Stimulated activated CD8-positive, alpha-beta memory T cell treated with anti-CD3 and anti-CD28 coated beads, Interleukin-12 subunit alpha, Interleukin-12 subunit beta, amount 100 ng/mL, for 4 hours (primary cell): ENCODE results near the gene MXI1.
A peak's percentile ranks its signal among the peaks of the same experiment; 100 is the strongest.
"Not testable (repeated sequence)": the region's sequence is repeated elsewhere in the genome, so short reads cannot be mapped to it uniquely, and the experiment has no call there.

ENCODE experiments used
- DNase-seq: peaks from one replicate; pipeline ENCODE4 v3.0.0-alpha.2; 2020; ENCODE audit warnings: low read depth

The MXI1 gene

DNA sequence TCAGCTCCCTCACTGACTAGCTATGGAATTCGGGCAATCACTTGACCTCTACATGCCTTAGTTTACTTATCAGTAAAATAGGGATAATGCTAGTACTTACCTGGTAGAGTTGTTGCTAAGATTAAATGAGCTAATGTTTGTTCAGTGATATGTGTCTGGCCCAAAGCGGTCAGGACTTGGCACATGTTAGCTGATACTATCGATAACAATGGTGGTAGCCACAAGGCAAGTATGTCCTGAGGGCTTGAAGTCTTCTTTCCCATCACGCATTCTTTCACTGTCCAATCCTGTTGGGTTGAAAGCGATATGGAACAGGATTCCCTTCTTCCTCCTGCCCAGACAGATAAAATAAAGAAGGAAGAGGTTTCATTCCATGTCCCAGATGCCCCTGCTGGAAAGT is 25.5 kb upstream of the MXI1 start:
- no peak for DNase-seq

DNA sequence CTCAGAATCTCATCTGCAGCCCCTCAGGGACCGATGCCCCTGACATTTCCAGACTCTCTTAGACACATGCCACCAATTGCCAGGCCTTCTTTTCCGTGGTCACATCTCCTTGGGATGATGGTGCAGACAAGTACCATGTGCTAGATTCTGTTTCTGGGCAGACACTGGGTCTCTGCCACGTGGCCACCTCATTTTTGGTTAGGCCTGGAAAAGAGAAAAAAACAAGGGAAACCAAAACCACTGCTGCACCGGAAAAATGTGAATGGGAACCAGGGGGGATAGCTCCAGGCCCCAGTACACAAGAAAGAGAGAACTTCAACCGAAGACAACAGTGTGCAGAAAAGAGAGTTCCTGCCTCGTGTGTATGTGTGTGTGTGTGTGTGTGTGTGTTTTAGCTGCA is 23.0 kb upstream of the MXI1 start:
- no peak for DNase-seq

DNA sequence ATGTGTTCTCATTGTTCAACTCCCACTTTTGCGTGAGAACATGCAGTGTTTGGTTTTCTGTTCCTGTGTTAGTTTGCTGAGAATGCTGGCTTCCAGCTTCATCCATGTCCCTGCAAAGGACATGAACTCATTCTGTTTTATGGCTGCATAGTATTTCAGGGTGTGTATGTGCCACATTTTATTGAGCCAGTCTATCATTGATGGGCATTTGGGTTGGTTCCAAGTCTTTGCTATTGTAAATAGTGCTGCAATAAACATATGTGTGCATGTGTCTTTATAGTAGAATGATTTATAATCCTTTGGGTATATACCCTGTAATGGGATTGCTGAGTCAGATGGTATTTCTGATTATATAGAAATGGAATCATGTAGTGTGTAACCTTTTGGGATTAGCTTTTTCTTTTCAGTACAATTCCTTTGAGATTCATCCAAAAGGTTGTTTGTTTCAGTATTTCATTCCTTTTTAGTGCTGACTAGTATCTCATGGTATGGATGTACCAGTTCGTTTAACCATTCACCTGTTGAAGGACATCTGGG is 21.7 kb upstream of the MXI1 start:
- DNase-seq, result not testable (repeated sequence)

DNA sequence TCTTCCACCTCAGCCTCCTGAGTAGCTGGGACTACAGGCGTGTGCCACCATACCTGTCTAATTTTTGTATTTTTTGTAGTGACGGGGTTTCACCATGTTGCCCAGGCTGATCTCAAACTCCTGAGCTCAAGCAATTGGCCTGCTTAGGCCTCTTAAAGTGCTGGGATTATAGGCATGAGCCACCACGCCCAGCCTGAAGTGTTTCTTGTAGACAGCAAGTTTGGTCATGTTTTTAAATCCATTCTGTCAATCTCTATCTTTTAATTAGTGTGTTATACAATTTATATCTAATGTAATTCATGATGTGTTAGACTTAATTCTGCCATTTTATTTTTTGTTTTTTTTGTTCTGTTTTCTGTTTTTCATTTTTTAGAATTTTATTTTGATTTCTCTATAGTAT is 17.2 kb upstream of the MXI1 start:
- DNase-seq, result no peak

DNA sequence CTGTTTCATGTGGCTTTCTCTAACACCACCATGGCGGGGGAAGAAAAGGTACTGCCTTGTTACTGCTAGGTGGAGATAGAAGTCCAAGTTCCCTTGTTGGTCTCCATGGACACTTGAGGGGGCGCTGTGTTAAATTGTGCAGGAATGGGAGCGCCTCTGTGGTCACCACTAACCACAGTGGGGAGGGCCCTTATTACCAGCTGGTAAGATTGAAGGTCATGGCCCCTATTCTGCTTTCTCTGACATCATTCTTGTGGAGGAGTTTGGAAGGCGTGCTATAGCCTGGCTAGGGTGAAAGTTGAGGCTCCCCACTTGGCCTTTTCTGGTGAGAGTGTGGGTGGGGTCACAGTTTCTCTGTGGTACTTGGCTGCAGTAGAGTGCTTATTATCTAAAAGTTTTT is 14.9 kb upstream of the MXI1 start:
- DNase-seq, result no peak

DNA sequence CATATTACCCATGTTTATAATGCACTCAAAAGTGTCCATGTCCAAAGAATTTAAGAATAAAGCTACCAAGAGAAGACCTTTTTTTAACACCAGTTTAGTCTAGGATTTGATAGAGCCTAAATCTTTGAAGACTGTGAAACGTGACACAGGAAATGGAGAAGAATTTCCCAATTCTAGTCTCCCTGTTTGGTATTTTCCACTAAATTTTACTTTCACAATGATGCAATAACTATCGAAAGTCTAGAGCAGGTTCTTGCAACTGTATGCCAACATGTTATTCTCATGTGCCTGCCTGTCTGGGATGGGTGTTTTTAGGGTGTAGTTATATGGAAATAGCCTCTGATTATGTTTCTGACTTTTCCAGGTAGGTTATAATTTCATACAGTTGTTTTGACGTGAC is 6.9 kb upstream of the MXI1 start:
- DNase-seq, result no peak

DNA sequence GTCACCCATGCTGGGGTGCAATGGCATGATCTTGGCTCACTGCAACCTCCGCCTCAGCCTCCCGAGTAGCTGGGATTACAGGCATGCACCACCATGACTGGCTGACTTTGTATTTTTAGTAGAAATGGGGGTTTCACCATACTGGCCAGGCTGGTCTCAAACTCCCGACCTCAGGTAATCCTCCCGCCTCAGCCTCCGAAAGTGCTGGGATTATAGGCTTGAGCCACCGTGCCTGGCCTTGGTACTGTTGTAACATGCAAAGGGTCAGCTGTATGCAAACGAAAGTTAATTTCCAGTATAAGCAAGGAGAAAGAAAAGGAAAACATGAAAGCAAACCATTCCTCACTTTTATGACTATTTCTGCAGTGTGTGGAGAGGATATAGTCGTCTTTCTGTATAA is 6.4 kb upstream of the MXI1 start:
- not testable (repeated sequence) for DNase-seq

DNA sequence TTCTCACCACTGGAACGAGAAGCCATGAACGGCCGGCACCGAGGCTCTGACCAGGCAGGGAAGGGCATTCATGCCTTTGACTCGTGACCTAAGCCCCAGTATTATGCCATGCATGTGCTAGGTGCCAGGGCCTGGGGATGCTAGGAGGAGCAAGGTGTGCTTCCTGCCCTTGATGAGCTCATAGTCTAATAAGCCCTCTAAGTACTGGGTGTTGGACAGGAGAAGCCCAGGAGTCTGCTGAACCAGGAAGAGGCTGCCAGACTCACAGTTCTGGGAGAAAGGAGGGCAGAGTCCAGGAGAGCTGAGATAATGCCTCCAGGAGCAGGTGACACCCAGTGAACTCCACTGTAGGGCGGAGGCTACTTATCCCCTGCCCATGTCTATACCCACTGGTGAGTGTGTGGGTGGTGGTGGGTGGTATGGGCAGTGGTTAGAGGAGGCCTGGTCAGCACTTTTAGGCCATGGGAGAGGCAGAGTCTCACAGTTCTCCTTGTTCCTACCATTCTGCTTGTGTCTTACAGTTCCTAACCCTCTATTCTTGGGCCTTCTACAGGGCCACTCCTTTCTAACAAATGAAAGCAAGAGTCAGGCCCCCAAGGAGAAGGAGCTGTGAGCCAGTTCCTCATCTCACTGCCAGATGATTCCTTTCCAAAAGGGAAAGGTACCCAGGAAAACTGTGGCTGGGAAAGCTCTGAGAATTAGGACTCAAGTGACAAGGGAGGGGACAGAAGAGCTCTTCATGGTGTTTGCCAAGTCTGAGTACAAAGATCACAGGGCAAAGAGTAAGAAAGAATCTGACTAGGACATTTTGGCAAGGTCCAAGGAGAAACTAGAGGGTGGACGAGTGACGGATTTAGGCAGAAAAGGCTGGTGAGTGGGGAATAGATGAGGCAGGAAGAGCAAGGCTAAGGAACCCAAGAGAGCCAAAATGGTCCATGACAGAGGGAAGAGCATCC is 3.6 kb upstream of the MXI1 start:
- DNase-seq, result no peak

DNA sequence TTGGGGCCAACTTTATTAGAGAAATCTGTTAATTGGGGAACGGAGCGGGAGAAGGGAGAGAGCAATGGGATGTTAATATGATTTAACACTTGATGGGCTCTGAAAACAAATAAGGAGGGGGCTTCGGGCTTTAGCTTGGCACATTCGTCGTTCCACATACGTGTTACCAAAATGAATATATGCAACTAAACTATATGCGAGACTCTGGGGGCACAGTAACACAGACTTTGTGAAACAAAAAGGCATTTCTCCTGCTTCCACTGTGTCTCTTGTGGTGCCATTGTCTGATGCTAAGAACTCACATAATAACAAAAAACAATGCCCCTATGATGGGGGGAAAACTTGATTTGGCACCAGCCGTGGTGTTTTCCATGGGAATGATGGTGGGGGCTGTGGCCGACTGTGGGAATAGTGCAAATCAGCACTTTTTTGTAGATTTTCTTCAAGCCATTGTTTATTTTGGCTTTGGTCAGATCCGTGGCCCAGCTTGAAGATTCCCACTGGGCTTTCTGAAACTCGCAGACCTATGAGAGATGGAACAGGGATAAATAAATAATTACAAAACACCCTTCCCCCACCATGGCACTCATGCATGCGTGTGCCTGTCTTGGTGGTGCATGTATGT is 2.2 kb upstream of the MXI1 start:
- DNase-seq, result no peak

DNA sequence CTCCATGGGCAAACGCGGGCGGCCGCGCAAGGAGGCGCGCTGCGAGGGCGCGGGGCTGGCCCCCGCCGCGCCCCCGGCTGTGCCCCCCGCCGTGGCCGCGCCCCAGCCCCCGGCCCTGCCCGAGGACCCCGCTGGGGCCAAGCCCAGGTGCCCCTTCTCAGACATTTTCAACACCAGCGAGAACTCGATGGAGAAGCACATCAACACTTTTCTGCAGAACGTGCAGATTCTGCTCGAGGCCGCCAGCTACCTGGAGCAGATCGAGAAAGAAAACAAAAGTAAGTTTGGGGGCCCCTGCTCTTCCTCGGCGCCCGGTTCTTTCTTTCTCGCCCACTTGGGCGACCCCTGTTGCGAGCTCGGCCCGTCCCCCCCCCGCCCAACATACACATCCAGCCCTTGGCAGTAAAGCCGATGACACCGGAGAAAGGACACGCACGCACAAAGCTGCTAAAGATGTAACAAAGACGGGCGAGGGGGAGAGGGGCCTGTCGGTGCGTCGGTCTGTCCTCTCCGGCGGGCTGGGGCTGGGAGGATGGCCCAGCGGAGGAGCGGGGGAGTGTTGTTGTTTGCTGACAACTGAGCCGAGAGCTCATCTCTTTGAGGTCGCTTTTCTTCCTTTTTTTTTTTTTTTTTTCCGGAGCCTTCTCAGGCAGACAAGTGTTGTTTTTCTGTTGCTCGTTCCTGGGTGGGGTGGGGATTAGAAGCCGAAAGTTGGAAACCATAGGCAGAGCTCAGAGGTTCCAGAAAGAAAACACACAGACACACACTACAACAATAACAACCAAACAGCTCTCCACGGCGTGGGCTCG is 604 bp downstream of the MXI1 start:
- no peak for DNase-seq

DNA sequence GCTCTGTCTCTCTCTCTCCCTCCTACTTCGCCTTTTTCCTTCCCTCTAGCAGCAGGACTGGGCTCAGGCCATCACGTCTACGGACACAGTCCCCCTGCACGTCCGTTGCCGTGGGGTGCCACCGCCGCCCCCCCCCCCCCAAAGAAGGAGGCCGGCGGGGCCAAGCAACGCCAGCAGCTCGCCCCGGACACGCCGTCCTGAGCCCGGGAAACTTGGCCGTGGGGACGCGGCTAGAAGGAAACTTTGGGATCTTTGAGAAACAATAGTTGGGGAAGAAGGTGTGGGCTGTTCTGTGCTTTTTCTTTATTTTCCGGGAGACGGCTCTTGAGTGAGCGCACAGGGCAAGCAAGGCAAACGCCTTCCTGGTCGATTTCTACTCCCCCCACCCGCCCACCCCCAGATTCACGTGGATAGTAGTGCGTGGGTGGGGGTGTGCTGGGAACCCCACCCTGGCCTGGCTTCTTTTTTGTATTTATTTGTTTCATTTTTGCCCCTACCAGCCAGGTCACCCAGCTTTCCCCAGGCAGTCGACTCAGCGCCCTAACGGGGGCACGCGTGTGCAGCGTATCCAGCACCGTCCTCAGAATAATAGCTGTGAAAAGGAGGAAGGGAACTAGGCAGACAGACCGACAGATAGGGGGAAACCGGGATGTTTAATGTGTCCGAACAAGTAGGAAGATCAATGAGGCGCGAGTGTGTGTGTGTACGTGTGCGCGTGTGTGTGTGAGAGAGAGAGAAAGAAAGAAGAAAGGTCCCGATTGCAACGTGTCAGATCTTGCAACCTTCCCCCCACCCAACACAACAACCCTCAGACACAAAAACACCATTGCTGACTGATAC is 1.4 kb downstream of the MXI1 start:
- DNase-seq, result no peak

DNA sequence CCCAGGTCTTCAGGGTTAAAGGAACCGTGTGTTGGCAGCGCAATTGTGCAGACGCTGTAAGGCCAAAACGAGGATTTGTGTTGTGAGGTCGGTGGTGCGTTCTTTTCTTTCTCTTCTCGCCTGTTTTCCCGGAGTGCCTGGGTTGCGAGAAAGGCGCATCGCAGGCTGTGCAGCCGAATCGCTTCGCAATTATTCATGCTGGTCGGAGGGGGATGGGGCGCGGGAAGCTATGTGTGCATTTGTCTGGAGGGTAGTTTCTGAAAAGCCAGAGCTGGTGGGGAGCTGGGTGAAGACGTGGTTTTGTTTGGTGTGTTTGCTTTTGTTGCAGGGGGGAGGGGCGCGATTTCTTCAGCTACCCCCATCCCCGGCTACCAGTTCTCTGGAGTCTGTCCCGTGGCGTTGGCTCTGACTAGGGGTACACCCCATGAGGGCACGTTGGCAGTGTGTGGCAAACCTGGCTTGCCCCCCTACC is 2.1 kb downstream of the MXI1 start:
- peak; percentile 35 for DNase-seq

DNA sequence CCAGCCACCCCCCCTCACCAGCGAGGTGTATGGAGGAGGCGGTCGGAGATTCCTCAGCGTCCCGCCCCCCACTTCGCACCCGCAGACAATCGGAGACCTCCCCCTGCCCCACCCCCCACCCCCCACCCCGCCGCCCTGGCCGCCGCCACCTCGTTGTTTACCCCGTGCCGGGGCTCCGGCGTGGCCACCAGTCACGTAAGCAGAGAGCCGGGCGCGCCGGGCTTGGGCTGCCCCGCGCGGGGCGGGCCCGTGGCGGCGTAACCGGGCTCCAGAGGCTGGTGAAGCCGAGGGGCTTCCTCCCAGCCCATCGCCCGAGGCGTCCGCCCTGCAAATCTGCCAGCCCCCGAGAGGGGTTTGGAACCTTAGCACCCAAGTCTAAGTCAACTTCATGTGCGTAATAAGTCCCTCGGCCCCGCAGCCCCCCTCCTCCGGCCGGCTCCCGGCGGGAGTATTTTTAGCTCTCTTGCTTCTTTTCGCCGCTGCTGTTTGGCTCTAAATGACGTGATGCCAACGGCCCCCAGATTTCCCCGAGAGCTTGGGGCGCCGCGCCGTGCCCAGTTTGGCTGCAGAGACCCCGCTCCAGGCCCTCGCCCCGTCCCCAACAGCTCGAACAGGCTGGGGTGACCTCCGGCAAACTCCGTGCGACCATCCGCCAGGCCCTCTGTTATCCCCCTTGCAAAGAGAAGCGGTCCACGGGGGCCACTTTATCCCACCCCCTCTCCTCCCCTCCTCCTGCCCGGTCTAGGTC is 2.7 kb downstream of the MXI1 start:
- DNase-seq, result no peak

DNA sequence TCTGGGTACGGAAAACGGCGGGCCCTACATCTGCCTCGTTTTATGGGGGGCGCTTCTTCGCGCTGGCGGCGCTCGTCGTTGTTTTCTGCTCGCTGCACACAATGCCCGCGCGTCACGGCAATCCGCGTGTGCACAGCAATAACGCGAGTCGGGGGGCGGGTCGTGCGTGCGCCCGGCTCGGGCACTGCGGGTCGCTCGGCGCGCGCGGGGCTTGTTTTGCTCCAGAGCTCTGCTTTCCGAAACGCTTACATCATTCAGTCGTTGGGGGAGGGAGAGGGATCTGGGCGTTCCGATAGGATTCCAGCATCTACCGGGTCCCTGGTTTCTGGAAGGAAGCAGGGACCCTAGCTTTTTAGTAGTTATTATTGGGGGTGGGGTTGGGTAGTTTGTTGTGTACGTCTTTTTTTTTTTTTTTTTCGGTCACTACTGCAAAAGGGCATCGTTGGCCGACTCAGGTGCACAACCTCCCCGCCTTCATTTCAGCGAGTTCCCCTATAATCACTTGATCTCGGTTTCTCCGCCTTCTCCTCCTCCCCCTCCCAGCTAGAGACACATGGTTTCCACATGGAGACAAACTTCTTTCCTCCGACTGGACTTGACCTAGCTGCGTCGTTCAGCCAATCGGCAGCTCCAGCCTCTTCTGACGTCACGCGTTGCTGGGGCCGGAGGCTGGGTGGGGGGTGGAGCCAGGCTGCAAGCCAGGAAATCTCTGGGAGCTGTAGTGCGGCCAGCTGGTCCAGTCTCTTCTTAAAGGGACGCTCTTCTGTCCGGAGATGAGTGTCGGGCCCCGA is 3.5 kb downstream of the MXI1 start:
- peak; percentile 80 for DNase-seq

DNA sequence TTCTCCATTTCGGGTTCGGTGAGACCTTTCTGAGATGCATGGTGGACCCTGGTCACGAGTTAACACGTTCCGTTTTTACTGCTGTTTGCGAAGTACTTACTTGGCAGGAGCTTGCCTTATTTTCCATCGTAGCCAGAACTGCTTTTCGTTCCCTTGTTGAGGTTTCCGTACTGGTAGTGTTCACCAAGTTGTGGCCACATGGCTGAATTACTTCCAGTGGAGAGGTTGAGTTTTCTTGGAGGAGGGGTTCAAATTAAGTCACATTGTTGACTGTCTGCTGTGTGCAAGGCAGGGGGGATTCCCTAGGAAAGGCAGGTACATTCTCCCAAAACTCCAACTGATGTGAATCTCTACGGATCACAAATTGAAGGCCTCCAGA is 4.0 kb downstream of the MXI1 start:
- no peak for DNase-seq

DNA sequence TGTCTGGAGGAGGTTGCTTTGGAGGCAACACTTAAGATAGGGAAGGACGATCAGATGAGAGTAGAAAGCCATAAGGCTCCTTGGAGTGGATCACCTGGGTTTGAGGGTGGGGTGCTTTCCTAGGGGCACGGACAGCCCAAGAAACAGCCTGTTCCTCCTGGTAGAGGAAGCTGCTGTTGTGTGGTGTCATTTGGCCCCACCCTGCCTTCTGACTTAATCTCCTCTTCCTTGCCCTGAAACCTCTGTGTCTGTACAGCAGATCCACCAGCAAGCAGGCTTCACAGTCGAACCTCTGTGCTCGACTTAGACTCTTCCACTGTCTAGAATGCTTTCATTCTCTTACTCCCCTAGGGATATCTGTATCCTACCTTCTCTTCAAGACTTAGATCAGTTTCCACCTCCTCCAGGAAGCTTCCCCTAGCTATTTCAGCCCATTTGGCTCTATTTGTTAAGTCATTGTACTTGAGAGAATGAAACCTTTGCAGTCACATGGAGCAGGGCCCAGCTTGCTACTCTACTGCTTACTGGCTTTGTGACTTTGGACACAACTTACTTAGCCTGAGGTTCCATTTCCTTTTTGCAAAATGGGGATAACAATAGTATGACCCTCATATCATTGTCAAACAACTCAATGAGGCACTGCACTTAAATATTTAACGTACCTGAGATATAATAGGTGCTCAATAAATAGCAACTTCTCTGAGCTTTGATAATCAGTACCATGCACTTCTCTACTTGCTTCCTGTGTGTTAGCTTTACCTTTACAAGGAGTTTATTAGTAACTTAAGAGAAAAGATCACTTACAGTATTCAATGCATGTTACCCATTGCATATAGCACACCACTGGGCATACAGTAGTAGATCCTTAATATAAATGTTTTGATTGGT is 5.0 kb downstream of the MXI1 start:
- DNase-seq, result no peak

DNA sequence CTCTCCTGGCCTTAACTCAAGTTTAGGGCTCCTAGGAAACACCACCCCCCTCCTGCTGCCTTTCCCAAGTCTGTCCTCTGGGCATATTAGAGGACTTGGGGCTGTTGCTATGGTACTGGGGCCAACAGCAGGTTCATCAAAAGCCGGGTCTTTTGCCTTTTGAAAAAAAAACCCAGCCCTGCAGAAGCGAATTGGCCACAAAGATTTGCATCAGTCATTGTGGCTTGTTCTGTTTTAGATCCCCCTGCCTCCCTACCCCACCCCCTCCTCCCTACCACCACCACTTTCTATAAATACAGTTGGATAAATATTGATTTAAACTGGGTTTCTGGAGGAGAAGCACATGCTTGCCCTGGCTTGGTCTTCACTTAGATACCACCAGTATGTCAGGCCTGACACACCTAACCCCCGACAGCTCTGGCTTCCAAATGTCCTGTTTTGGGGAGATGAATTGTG is 7.0 kb downstream of the MXI1 start:
- DNase-seq, result no peak

DNA sequence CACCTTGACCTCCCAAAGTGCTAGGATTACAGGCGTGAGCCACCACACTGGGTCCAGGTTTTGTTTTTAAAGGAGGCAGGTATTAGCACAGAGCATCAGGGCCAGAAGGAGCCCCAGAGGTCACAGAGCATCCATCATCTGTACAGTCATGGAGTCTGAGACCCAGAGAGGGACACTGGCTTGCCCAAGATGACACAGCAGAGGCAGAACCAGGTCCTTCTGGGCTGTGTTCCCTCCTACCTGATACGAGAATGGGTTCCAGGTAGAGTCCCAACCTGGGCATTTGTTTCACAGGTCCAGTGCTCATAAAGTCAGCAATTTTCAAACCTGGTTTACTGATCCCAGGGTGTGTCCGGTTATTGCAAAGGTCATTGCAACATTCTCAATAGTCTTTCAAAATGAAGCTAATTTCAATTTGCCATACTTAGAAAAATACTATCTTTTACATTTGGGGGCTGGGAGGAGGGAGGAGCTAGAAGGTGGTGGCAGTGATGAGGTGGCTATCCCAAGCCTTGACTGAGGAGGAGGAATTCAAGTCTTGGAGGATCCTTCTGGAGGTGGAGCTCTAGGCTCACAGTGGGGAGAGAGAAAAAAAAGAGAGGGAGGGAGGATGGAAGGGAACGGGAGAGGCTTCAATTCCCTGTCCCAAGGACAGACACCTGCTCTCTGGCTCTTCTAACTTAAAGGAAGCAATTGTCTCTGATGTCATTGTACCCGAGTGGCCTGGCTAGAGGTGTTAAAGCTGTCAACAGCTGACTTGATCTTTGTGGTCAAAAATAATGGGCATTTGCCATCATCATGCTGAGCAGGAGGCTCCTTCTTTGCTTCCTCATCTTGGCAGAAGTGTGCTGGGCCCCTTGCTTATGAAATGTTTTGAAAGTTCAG is 8.1 kb downstream of the MXI1 start:
- no peak for DNase-seq
